CD4-positive, CD25-positive, alpha-beta regulatory T cell (primary cell): ENCODE results near the gene HLA-C. TPM values are rescaled to one million over a fixed set of nuclear protein-coding genes. Genes with fewer than 3 reads are reported as not detected.

Experiments used
- ATAC-seq, 2 donors: fragments of 150-1000 bp; cut with Tn5 transposase; one replicate each; pipeline ENCODE4 v1.10.0; 2021; ENCODE audit warnings: low read depth in 2 of 2, moderate number of reproducible peaks in 2 of 2, moderate library complexity in 1 of 2
- DNase-seq, 3 donors: peaks; one replicate each; pipeline versions ENCODE4 v3.0.0 to v3.0.0-alpha.2; 2012 to 2022; ENCODE audit warnings: mixed read lengths in 1 of 3
- H3K27ac ChIP-seq: one replicate; pipeline ENCODE4 v1.7.0; 2013; ENCODE audit warnings: mild to moderate bottlenecking, low read length; ENCODE audit not compliant: insufficient read depth, poor library complexity, severe bottlenecking
- H3K27me3 ChIP-seq: one replicate; pipeline ENCODE4 v1.7.0; 2013; ENCODE audit warnings: low read length; ENCODE audit not compliant: control insufficient read depth, insufficient read depth
- H3K36me3 ChIP-seq: one replicate; pipeline ENCODE4 v1.7.0; 2013; ENCODE audit warnings: mild to moderate bottlenecking, low read length, moderate library complexity; ENCODE audit not compliant: control insufficient read depth, insufficient read depth
- H3K4me1 ChIP-seq: 2 replicates; pipeline ENCODE4 v1.7.0; 2013; ENCODE audit warnings: mild to moderate bottlenecking, low read length; ENCODE audit not compliant: insufficient read depth, control insufficient read depth, poor library complexity, severe bottlenecking
- H3K4me3 ChIP-seq: one replicate; pipeline ENCODE4 v1.7.0; 2013; ENCODE audit warnings: low read depth, mild to moderate bottlenecking, low read length, moderate library complexity
- H3K9me3 ChIP-seq, 2 experiments: 1 replicate in 1 of 2; 2 replicates in 1 of 2; pipeline ENCODE4 v1.7.0; 2013; ENCODE audit warnings: low read length in 2 of 2, mild to moderate bottlenecking in 1 of 2, moderate library complexity in 1 of 2; ENCODE audit not compliant: control insufficient read depth in 2 of 2
- H3K27ac Mint-ChIP-seq, 3 donors: one replicate each; pipeline ENCODE4 v1.8.0; 2020 to 2022; ENCODE audit warnings: mild to moderate bottlenecking in 3 of 3, mixed read lengths in 3 of 3, moderate library complexity in 2 of 3
- H3K27me3 Mint-ChIP-seq: one replicate; pipeline ENCODE4 v1.8.0; 2022; ENCODE audit warnings: mild to moderate bottlenecking, mixed read lengths
- H3K36me3 Mint-ChIP-seq: one replicate; pipeline ENCODE4 v1.8.0; 2020; ENCODE audit warnings: mixed read lengths
- H3K4me1 Mint-ChIP-seq, 4 donors: one replicate each; pipeline ENCODE4 v1.8.0; 2020 to 2022; ENCODE audit warnings: mixed read lengths in 4 of 4, mild to moderate bottlenecking in 1 of 4
- H3K4me3 Mint-ChIP-seq, 4 donors: one replicate each; pipeline ENCODE4 v1.8.0; 2020 to 2022; ENCODE audit warnings: mild to moderate bottlenecking in 4 of 4, mixed read lengths in 4 of 4, moderate library complexity in 3 of 4
- H3K9me3 Mint-ChIP-seq, 7 donors: one replicate each; pipeline ENCODE4 v1.8.0; 2020 to 2022; ENCODE audit warnings: mixed read lengths in 7 of 7, mild to moderate bottlenecking in 3 of 7, moderate library complexity in 2 of 7
- polyA plus RNA-seq, 4 donors: library from polyadenylated mRNA; unstranded; fragments of 300-500 nt; fragmentation: Illumina TruSeq; gene quantifications; one replicate each; pipeline ENCODE4 v1.2.3, GENCODE V29; 2021
- total RNA-seq: library from RNA; stranded (reverse); gene quantifications from one replicate; pipeline ENCODE4 v1.2.3, GENCODE V29; 2022

Gene HLA-C
- total and polyA plus RNA-seq, 5 donors from 2014 or later = 1,832 to 3,568 (median 2,708) TPM

GRCh38 chr6:31228476-31228875 lies 43.4 kb downstream of the HLA-C start:
- Mint-ChIP-seq H3K9me3 (no peaks in the 10 kb centered on the region), H3K4me1 (peaks cover 0 to 3% (median 0%) of the 10 kb centered on the region in 4 donors)
- no peak for ATAC-seq

DNA sequence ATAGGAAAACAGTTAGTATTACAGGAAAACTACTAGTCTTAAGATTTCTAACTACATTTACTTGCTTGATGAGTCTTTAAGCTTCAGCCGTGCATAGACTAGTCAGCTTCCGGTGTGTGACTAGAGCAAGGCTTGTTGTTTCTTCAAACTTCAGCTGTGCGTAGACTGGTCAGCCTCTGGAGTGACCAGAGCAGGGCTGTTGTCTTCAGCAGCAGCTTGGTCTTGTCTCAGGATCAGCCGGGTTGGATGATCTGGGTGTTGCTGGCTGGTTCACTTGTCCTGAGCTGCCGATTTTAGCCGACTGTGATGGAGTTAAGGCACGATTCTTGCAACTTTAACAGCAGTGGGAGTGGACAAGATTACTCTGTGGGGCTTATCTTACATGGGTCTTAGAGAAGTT lies 44.7 kb downstream of the HLA-C start:
- peaks cover 0 to 1% (median 0%) of the 10 kb centered on the region in 7 donors for H3K9me3 Mint-ChIP-seq
- no peaks in the 10 kb centered on the region for H3K36me3 Mint-ChIP-seq
- no peak overlapping the region for H3K27ac ChIP-seq
- peaks cover 24% of the 10 kb centered on the region for H3K27me3 Mint-ChIP-seq
- DNase-seq (no peak), ATAC-seq (no peak)
- no peak overlapping the region for H3K4me3 Mint-ChIP-seq
- H3K36me3 ChIP-seq = no peaks in the 10 kb centered on the region
- H3K4me3 ChIP-seq = no peak overlapping the region
- H3K4me1 Mint-ChIP-seq = peaks cover 0 to 3% (median 0%) of the 10 kb centered on the region in 4 donors
- H3K4me1 ChIP-seq = no peaks in the 10 kb centered on the region
- H3K27me3 ChIP-seq = no peaks in the 10 kb centered on the region
- peak overlapping the region in 1 of 3 donors; percentile 13 for H3K27ac Mint-ChIP-seq
- no peaks in the 10 kb centered on the region for H3K9me3 ChIP-seq

More at GRCh38 chr6:31228476-31228875, 43.4 kb downstream of the HLA-C start:
- no peaks in the 10 kb centered on the region for H3K9me3 ChIP-seq
- H3K27me3 Mint-ChIP-seq = peaks cover 29% of the 10 kb centered on the region
- no peaks in the 10 kb centered on the region for H3K36me3 Mint-ChIP-seq
- no peaks in the 10 kb centered on the region for H3K36me3 ChIP-seq
- H3K27ac ChIP-seq = no peak overlapping the region
- DNase-seq = no peak
- H3K4me3 ChIP-seq = no peak overlapping the region
- no peaks in the 10 kb centered on the region for H3K4me1 ChIP-seq
- no peaks in the 10 kb centered on the region for H3K27me3 ChIP-seq
- no peak overlapping the region for H3K27ac Mint-ChIP-seq
- no peak overlapping the region for H3K4me3 Mint-ChIP-seq

DNA sequence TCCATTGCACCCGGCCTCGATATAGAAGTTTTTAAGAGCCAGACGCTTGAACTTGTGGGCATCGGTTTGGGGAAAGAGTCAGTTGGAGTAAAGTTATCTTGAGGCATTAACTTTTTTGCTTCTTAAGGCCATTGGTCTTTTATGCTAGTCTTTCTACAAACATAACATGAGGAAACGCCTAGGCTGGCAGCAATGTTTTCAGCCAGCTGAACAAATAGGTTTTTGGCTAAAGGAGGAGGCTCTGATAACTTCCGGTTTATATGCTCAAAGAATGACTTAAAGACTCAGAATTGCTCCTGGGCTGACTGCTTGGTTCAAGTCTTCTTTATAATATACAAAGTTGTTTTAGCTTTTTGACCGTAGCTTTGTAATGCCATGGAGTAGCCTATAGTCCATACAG lies 46.2 kb downstream of the HLA-C start:
- no peaks in the 10 kb centered on the region for H3K27me3 ChIP-seq
- Mint-ChIP-seq H3K9me3 (peaks cover 0 to 1% (median 0%) of the 10 kb centered on the region in 7 donors), H3K36me3 (no peaks in the 10 kb centered on the region), H3K27me3 (peaks cover 19% of the 10 kb centered on the region), H3K4me1 (peaks cover 0 to 3% (median 0%) of the 10 kb centered on the region in 4 donors), H3K4me3 (no peak overlapping the region), H3K27ac (no peak overlapping the region)
- DNase-seq = no peak
- H3K27ac ChIP-seq = no peak overlapping the region
- no peaks in the 10 kb centered on the region for H3K36me3 ChIP-seq
- H3K9me3 ChIP-seq = no peaks in the 10 kb centered on the region
- no peak overlapping the region for H3K4me3 ChIP-seq
- H3K4me1 ChIP-seq = no peaks in the 10 kb centered on the region
- no peak for ATAC-seq

GRCh38 chr6:31222496-31222895 lies 49.4 kb downstream of the HLA-C start:
- Histone ChIP-seq H3K27me3 (no peaks in the 10 kb centered on the region), H3K27ac (no peak overlapping the region), H3K9me3 (no peaks in the 10 kb centered on the region), H3K36me3 (no peaks in the 10 kb centered on the region), H3K4me3 (no peak overlapping the region), H3K4me1 (no peaks in the 10 kb centered on the region)
- DNase-seq (no peak), ATAC-seq (no peak)
- Mint-ChIP-seq H3K27me3 (peaks cover 22% of the 10 kb centered on the region), H3K4me3 (no peak overlapping the region), H3K9me3 (peaks cover 0 to 1% (median 0%) of the 10 kb centered on the region in 7 donors), H3K27ac (no peak overlapping the region), H3K36me3 (no peaks in the 10 kb centered on the region), H3K4me1 (peaks cover 0 to 3% (median 0%) of the 10 kb centered on the region in 4 donors)

Other genes starting within 250 kb of the HLA-C start
- gene C6orf15, start 159.5 kb downstream of the HLA-C start, total RNA-seq = not detected
- not detected for gene C6orf15, start 159.5 kb downstream of the HLA-C start, polyA plus RNA-seq
- gene PSORS1C1, start 157.3 kb downstream of the HLA-C start, total RNA-seq = not detected
- gene PSORS1C1, start 157.3 kb downstream of the HLA-C start, polyA plus RNA-seq = not detected
- gene CDSN, start 151.6 kb downstream of the HLA-C start, total RNA-seq = not detected
- gene CDSN, start 151.6 kb downstream of the HLA-C start, polyA plus RNA-seq = not detected
- not detected for gene PSORS1C2, start 133.0 kb downstream of the HLA-C start, total RNA-seq
- not detected for gene PSORS1C2, start 133.0 kb downstream of the HLA-C start, polyA plus RNA-seq
- 27.2 TPM for gene CCHCR1, start 114.3 kb downstream of the HLA-C start, total RNA-seq
- 1 to 10 TPM; 3.5 to 6.9 (median 6.2) TPM for gene CCHCR1, start 114.3 kb downstream of the HLA-C start, polyA plus RNA-seq
- 10.9 TPM for gene TCF19, start 113.5 kb downstream of the HLA-C start, total RNA-seq
- gene TCF19, start 113.5 kb downstream of the HLA-C start, polyA plus RNA-seq = 10 to 100 TPM in 2 of 4 donors, 1 to 10 TPM in 2; 8.3 to 13.3 (median 11.2) TPM
- not detected for gene POU5F1, start 101.4 kb downstream of the HLA-C start, total RNA-seq
- under 1 TPM in 1 of 4 donors, not detected in 3; 0.27 TPM for gene POU5F1, start 101.4 kb downstream of the HLA-C start, polyA plus RNA-seq
- 8,618 TPM for gene HLA-B, start 85.1 kb upstream of the HLA-C start, total RNA-seq
- gene HLA-B, start 85.1 kb upstream of the HLA-C start, polyA plus RNA-seq = 1,000 to 10,000 TPM; 4,778 to 8,292 (median 6,791) TPM
- 15.9 TPM for gene MICA, start 131.5 kb upstream of the HLA-C start, total RNA-seq
- 10 to 100 TPM in 1 of 4 donors, 1 to 10 TPM in 3; 6.4 to 10.6 (median 7.5) TPM for gene MICA, start 131.5 kb upstream of the HLA-C start, polyA plus RNA-seq
- gene MICB, start 226.1 kb upstream of the HLA-C start, total RNA-seq = 22.0 TPM
- 10 to 100 TPM in 3 of 4 donors, 1 to 10 TPM in 1; 7.8 to 13.7 (median 12.3) TPM for gene MICB, start 226.1 kb upstream of the HLA-C start, polyA plus RNA-seq